GM18868 (cell line): ENCODE measurements around the gene CMC4.

Experiments used
- ATAC-seq: cut with Tn5 transposase; IDR thresholded peaks from one replicate; pipeline ENCODE4 v1.9.1; 2021; ENCODE audit warnings: mild to moderate bottlenecking, moderate library complexity; ENCODE audit not compliant: unreplicated experiment

The CMC4 gene

DNA sequence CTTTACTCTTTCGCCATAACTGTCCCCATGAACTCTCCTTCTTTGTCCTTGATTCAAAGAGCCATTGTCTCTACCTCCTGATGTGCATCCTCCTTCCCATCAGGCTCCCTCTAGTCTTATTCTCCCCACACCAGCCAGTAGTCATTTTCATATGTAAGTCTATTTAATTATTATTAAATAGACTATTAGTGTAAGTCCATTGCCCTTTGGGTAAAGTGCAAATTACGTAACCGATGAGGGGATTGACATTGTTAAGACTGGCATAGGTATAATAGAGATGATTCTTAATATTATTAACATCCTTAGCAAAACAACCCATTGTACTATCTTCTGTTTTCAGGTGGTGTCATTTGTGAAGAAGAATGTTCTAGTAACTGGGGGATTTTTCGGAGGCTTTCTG lies 16.7 kb downstream of the CMC4 start:
- no peak for ATAC-seq

DNA sequence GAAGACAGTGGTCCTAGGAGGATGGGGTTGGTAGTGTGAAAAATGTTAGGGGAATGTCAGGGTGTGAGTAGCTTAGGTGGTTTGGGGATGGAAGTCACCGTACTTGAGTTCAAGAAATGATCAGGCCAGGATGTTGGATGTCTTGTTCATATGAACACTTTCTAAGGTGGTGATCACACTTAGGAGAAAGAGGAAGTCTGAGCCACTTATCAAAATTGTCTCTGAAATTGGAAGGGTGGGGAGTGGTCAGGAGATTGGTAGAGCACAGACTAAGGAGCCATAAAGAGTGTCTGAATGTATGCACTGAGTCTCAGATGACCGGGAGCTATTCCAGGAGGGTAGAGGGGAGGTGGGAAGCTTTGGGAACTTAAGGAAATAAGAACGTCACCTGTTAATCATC lies 17.3 kb downstream of the CMC4 start:
- no peak for ATAC-seq

GRCh38 chrX:155052738-155053498 lies 18.0 kb downstream of the CMC4 start:
- ATAC-seq = no peak

- no peak for ATAC-seq
These were observed 21.8 kb downstream of the CMC4 start for GRCh38 chrX:155048977-155049619.

GRCh38 chrX:155046811-155047528 lies 24.0 kb downstream of the CMC4 start:
- no peak for ATAC-seq

DNA sequence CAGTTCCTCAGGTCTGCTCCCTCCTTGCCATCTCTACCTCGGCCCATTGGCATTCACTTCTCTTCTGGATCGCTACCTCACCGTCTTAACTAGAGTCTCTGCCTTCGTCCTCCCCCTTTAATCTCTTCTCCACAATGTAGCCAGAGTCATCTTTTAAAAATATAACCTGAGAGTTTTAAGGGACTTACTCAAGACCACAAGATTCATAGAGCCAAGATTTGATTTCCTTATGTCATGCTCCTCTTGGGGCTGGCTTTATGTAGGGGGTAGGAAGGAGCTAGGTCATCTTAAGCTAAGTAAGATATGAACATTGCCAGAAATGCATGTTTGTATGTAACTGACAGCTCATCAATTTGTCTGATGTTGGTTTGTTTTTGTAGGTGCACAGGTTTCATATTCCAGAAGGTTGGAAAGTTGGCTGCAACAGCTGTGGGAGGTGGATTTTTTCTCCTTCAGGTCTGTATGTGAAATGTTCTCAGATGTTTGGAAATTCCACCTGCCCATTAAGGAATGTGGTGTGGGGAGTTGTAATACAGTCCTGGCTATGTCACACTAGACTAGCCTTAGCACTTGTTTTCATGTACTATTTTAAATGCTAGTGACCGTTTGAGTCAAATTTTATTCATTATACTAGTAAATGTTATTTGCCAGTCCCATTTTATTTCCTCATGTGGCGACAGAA lies 24.7 kb downstream of the CMC4 start:
- ATAC-seq = no peak

GRCh38 chrX:155035688-155036087 lies 35.2 kb downstream of the CMC4 start:
- no peak for ATAC-seq

DNA sequence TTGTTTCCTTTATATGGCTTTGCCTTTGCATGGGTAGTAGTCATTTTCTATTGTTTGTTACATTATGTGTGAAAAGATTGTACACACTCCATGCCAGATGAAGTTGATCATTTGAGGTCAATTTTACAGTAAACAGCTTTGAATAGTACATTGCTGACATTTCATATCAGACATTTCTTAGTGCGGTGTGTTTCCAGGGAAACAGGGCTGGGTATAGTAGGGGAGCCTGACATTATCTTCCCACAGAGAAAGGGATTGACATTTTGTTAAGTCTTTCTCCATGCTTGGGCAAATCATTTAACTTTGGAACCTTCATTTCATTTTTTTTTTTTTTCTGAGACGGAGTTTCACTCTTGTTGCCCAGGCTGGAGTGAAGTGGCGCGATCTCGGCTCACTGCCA lies 39.3 kb downstream of the CMC4 start:
- no peak for ATAC-seq

GRCh38 chrX:155028877-155029291 lies 42.1 kb downstream of the CMC4 start:
- no peak for ATAC-seq

DNA sequence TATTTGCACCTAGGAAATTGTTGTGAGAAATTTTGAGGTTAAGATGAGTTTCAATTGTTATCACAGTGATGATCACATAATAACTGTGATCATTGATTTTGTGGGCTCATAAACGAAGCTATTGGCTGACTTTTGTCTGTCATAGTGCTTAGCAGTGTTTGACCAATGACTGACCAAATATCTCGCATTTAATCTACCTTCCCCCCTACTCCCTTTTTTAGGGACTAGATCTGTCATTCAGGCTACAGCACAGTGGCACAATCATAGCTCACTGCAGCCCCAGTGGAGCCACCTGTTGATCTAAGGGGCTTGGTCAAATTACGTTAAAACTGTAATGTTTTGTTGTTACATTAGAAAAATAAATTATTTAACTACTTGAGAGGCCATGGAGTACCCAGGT lies 42.8 kb downstream of the CMC4 start:
- ATAC-seq = no peak

- ATAC-seq = no peak
These were observed 43.3 kb downstream of the CMC4 start for GRCh38 chrX:155027509-155028066.

- peak; percentile 86 for ATAC-seq
These were observed 44.0 kb downstream of the CMC4 start, which contains the start of gene FUNDC2 for GRCh38 chrX:155026727-155027508. Gene FUNDC2 (plus strand): TSS chrX:155026844. CDS start chrX:155026939, 95 bp downstream.

DNA sequence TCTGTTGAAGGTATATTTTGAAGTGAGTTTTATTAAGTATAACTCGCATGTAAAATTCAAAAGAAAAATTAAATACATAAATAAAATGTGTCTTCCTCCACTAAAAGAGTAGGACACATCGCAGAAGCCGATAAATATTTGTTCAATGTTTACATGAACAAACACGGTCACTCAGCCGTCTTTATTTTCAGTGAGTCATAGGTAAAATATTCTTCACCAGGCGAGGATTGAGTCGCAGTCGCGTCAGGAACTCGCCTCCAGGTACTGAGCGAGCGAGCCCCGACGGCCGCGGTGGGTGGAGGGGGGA lies 44.6 kb downstream of the CMC4 start:
- no peak for ATAC-seq

DNA sequence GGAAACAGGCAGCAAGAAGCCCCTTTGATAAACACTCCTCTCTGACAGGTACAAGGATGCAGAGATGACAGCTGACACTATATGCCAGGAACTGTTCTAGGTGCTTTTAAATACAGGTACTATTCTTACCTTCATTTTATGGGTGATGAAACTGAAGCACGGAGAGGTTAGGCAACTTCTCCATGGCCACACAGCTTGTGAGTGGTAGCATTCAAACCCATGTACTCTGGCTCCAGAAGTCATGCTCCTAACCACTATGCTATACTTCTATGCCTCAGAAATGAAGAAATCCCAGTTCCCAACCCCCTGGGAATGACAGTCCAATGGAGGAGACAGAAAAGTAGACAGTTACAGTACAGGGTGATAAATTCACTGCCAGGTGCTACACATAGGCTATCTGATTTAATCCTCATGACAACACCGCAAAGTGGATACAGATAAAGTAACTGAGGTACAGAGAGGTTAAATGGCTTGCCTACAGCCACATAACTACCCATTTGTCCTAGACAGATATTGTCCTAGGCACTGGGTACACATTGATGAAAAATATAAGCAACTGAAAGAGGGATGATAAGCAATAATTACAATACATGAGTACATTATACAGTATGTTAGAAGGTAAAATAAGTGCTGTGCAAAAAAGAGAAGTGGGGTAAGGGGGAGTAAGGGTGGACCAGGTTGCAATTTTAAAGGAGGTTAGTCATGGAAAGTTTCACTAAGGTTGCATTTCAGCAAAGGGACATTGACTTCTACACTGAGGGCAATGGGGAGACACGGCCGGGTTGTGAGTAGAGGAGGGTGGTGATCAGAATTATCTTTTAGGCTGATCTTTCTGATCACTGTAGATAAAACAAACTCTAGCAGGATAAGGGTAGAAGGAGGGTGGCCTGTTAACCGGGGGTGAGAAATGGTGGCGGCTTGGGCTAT lies 46.8 kb downstream of the CMC4 start:
- no peak for ATAC-seq

- ATAC-seq = no peak
These were observed 48.4 kb downstream of the CMC4 start, which contains the start of gene F8 for GRCh38 chrX:155022585-155022984. Gene F8 (minus strand): TSS chrX:155022723. CDS start chrX:155022552, 171 bp downstream.

- ATAC-seq = no peak
These were observed 50.3 kb downstream of the CMC4 start for GRCh38 chrX:155020591-155020990.
